SKM-1 treated with dmso at 0.1 percent for 144 hours (cell line): Measurements from ENCODE around the gene MDM2.
"Not testable (repeated sequence)": the region's sequence is repeated elsewhere in the genome, so short reads cannot be mapped to it uniquely, and the experiment has no call there.

Experiments
- DNase-seq: peaks from one replicate; lab custom pipeline; 2025; ENCODE audit not compliant: unreplicated experiment; lab: John Stamatoyannopoulos, UW

The MDM2 gene

DNA sequence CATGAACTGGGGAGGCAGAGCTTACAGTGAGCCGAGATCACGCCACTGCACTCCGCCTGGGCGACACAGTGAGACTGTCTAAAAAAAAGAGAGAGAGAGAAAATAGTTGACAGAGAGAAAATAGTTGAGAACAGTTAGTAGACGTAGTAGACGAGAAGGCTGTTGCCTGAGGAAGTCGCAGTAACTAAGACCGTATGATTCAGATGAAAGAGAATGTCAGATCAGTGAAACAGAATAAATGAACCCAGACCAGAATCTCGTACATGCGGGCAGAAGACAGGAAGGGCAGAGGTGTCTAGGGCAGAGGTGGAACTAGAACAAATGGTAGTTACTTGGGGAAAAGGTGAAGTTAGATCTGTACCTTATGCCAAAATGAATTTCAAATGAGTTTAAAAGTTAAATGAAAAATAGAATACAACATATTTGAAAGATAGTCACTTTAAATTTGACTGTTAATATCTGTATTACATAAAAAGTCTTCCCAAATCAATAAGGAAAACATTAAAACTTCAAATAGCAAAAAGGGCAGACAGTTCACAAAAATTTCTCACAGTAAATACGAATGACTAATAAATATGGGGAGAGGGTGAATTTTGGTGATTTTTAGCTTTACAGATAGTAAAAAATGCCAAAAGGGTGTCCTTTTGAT, 17.7 kb downstream of the MDM2 start:
- no peak for DNase-seq

DNA sequence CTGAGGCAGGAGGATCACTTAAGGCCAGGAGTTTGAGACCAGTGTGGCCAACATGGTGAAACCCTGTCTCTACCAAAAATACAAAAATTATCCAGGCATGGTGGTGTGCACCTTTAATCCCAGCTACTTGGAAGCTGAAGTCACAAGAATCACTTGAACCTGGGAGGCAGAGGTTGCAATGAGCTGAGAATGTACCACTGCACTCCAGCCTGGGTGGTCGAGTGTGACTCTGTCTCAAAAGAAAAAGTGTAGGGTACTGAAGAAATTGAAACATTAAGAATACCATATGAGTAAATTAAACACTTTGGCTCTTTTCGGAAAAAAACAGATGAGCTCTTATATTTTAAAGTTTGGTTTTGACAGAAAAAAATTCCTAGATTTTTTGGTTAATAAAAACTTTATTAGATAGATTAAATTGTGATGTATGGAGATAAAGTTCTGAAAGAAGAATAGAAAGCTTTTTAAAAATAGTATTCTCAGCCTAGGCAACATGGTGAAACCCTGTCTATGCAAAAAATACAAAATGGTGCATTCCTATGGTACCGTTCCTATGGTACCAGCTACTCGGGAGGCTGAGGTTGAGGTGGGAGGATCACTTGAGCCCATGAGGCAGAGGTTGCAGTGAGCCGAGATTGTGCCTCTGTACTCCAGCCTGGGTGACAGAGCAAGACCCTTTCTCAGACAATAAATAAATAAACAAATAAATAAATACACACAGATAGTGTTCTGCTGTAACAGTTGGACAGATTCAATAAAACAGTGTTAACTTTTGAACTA, 20.1 kb downstream of the MDM2 start:
- DNase-seq: no peak

DNA sequence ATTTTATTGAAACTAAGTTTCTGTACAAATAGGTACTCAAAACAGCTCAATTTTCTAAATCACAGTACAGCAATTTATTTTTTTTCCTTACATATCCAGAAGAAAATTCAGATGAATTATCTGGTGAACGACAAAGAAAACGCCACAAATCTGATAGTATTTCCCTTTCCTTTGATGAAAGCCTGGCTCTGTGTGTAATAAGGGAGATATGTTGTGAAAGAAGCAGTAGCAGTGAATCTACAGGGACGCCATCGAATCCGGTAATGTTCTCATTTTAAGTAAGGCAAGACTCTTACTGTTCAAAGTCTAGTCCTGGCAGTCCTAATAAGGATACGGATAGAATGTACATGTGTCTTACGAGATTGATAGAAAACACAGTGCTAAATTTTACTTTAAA, 20.7 kb downstream of the MDM2 start:
- DNase-seq: no peak

DNA sequence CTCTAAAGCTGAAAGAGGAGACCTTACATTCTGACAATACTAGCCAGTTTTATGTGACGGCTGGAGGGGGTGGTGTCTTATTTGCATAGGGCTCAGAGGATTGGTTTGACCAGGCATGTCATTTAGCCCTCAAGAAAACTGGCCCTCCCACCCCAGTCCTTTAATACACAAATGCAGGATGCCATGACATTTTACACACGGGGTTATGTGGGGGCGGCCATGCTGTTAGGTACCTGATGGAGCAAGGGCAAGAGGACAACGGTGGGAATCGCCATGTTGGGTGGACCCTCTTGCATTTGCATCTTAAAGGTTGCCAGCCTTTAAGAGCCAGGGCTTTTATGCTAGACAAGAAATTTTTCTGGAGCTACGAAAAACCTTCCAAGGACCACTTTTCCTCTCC, 23.3 kb downstream of the MDM2 start:
- DNase-seq: no peak

DNA sequence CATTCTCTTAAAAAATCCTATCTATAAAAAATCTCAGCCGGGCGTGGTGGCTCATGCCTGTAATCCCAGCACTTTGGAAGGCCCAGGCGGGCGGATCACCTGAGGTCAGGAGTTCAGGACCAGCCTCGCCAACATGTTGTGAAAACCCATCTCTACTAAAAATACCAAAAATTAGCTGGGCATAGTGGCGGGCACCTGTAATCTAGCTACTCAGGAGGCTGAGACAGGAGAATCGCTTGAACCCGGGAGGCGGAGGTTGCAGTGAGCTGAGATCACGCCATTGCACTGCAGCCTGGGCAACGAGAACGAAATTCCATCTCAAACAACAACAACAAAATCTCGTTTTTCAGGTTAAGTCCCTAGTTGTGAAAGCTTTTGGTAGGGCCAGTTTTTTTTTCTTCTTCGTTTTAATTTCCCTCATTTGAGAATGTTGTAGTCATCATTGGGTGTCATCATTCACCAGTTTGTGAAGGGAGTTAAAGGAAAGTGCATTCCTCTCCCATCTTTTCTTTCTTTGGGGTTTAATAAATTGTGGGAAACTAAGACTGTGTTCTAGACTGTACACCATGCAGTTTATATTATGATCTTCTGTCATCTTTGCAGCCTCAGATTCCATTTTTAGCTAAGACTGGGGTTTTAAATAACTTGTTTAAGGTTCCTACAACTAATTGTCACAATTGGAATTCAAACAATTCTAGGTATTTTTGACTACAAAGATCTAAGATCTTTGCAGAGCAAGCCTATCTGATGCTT, 23.9 kb downstream of the MDM2 start:
- no peak for DNase-seq

DNA sequence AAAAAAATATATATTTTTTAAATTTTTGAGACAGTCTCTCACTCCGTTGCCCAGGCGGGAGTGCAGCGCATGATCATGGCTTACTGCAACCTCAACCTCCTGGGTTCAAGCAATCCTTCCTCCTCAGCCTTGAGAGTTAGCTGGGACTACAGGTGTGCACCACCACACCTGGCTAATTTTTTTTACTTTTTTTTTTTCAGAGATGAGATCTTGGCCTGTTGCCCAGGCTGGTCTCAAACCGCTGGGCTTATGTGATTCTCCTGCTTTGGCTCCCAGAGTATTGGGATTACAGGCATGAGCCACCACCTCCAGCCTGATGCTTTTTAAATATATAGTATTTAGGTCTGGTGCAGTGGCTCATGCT, 24.5 kb downstream of the MDM2 start:
- DNase-seq: no peak

DNA sequence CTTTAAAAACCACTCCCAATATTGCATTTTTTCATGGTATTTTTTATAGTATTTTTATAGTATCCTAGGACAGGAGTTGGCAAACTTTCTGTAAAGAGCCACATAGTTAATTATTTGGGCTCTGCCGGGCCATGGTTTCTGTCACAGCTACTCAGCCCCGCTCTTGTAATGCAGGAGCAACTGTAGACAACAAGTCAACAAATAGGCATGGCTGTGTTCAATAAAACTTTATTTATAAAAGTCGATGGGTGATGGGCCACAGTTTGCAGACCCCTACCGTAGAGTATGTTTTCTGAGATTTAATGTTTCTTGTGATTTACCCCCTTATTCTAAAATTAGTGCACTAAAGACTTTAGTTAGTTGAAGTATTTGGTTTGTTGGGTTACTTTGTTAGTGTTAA, 25.5 kb downstream of the MDM2 start:
- no peak for DNase-seq

DNA sequence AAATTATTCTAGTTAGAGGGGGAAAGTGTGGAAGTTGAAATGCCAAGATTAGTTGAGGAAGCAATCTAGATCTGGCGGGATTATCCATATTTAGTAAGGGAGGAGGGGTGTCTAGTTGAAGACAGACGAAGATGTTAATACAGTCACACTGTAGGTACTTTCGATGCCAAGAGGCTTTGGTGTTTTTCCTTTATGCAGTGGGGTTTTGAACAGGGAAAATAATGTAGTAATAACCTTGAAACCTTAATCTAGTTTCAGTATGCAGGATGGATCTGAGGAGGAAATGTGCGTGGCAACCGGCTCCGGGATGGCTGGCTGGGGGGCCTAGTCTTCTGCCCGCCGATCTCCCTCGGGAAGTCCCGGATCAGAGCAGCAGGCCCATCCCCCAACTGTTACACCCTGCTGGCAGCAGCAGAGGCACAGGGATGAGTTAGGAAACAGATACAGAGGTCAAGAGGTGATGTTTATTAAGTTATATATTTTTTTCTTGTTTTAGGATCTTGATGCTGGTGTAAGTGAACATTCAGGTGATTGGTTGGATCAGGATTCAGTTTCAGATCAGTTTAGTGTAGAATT, 27.4 kb downstream of the MDM2 start:
- no peak for DNase-seq

DNA sequence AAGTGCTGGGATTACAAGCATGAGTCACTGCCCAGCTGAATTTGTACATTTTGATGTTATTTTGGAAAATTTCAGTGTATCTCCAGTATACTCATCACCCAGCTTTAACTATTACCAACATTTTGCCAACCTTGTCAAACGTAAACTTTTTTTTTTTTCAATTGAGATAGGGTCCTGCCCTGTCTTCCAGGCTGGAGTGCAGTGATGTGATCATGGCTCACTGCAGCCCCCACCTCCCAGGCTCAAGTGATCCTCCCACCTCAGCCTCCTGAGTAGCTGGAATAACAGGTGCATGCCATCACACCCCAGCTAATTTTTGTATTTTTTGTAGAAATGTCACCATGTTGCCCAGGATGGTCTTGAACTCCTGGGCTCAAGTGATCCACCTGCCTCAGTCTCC, 29.2 kb downstream of the MDM2 start:
- no peak for DNase-seq

DNA sequence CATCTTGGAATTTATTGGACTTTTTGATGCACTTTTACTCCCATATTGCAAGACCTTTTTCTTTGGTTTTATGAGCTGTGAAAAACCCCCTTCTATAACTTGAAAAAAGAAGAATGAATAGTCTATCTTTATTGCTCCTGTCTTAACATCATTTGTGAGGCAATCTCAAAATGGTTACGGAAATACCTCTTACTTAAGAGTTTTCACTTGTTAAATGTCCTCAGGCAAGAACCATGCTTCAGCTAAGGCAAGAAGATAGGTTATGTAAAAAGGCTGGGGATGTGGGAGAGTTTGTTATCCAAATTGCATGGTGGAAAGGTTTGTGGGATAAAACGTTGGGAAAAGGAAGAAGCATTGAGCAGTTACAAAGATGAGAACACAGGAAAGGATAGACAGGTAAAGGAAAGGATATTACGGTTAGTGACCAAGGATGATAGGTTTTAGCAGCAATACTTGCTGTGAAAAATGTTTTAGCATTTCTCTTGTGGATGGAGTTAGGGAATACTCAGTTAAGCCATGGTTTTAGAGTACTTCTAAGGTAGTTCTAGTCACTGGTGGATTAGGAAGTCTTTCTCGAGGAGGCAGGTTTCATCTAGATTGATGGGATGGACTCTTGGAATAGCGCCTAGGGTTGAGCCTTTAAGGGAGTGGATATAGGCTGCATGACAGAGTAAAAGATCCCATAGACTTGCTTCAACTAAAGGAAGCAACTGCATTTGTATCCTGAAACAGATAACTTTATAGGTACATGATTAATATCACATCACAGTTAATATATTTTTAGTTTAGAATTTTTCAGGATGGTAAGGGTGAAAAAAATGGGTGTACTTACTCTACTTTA, 30.3 kb downstream of the MDM2 start:
- no peak for DNase-seq

DNA sequence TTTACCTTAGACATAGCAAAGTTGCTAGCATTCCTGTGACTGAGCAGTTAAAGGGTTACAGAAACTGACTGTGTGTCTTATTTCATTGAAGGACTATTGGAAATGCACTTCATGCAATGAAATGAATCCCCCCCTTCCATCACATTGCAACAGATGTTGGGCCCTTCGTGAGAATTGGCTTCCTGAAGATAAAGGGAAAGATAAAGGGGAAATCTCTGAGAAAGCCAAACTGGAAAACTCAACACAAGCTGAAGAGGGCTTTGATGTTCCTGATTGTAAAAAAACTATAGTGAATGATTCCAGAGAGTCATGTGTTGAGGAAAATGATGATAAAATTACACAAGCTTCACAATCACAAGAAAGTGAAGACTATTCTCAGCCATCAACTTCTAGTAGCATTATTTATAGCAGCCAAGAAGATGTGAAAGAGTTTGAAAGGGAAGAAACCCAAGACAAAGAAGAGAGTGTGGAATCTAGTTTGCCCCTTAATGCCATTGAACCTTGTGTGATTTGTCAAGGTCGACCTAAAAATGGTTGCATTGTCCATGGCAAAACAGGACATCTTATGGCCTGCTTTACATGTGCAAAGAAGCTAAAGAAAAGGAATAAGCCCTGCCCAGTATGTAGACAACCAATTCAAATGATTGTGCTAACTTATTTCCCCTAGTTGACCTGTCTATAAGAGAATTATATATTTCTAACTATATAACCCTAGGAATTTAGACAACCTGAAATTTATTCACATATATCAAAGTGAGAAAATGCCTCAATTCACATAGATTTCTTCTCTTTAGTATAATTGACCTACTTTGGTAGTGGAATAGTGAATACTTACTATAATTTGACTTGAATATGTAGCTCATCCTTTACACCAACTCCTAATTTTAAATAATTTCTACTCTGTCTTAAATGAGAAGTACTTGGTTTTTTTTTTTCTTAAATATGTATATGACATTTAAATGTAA, 31.5 kb downstream of the MDM2 start:
- no peak for DNase-seq

DNA sequence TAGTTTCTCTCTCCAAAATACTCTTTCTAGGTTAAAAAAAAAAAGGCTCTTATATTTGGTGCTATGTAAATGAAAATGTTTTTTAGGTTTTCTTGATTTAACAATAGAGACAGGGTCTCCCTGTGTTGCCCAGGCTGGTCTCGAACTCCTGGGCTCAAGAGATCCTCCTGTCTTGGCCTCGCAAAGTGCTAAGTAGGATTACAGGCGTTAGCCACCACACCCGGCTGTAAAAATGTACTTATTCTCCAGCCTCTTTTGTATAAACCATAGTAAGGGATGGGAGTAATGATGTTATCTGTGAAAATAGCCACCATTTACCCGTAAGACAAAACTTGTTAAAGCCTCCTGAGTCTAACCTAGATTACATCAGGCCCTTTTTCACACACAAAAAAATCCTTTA, 33.2 kb downstream of the MDM2 start:
- not testable (repeated sequence) for DNase-seq

DNA sequence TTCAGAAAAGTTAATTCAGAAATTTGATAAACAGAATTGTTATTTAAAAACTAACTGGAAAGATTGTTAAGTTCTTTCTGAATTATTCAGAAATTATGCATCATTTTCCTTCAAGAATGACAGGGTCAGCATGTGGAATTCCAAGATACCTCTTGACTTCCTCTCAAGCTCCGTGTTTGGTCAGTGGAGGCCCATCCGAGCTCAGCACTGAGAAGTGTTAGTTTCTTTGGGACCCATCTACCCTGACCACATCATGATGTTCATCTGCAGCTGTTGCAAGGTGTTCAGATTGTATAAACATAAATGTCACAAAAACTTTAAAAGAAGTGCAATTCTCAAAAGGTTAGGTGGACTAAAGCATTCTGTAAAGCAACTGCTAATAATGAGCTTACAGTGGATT, 33.7 kb downstream of the MDM2 start:
- DNase-seq: no peak

DNA sequence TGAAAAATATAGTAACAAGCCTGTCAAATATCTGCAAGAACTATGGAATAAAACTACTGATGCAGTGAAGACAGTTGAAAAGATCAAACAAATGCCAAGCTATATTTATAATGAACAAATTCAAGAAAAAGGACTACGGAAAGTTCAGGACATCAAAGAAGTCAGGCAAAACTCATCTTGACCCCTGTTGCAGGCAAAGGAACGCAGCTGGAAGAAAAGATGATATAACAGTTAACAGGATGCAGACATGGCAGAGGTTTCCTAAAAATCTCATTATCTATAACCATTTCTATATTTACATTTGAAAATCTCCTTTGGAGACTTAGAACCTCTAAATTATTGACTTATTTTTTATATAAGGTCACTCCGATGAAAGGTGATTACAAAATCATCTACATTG, 34.1 kb downstream of the MDM2 start:
- no peak for DNase-seq

DNA sequence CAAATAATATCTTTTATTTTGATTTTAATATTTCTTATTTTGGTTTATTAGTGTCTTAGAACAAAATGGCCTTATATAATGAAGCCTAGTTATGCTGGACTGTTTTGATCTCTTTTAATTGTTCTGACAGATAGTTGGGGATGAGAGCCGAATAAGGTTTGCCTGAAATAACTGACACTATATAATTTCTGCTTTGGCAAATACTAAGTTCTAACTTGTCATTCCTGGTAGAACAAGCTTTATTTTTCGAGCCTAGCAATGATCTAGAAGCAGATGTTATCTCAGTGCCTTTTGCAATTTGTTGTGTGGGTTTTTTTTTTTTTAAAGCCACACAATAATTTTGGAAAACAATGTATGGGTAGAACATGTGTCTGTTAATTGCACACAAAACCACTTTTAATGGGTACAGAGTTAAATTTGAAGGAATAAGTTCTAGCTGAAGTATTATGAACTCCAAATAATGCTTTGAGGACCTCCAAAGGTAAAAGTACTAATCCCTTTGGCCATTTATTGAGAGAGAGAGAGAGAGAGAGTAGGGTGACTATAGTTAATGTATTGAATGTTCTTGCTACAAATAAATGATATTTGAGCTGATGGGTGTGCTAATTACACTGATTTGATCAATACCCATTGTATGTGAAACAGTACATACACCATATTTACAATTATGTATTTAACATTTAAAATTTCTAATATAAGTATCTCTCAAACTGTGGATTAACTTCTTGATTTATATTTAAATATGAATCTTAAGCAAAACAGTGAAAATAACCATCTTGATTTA, 35.0 kb downstream of the MDM2 start:
- DNase-seq: no peak

DNA sequence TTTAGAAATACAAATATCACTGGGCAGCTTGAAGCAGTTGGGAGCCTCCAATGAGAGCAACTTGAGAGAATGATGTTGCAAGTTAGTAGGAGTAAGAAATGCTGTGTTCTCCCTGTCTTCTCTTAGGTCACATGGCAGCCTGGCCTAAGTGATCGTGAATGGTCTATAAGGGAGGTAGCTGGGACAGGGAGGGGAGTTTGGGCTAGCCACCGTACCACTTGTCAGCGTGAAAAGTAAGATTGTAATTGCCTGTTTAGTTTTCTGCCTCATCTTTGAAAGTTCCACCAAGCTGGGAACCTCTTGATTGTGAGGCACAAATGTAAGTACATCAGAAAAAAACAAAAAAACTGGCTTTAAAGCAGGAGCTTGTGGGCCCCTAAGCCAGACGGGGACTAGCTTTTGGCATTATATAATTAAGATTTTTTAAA, 36.4 kb downstream of the MDM2 start:
- DNase-seq: no peak

DNA sequence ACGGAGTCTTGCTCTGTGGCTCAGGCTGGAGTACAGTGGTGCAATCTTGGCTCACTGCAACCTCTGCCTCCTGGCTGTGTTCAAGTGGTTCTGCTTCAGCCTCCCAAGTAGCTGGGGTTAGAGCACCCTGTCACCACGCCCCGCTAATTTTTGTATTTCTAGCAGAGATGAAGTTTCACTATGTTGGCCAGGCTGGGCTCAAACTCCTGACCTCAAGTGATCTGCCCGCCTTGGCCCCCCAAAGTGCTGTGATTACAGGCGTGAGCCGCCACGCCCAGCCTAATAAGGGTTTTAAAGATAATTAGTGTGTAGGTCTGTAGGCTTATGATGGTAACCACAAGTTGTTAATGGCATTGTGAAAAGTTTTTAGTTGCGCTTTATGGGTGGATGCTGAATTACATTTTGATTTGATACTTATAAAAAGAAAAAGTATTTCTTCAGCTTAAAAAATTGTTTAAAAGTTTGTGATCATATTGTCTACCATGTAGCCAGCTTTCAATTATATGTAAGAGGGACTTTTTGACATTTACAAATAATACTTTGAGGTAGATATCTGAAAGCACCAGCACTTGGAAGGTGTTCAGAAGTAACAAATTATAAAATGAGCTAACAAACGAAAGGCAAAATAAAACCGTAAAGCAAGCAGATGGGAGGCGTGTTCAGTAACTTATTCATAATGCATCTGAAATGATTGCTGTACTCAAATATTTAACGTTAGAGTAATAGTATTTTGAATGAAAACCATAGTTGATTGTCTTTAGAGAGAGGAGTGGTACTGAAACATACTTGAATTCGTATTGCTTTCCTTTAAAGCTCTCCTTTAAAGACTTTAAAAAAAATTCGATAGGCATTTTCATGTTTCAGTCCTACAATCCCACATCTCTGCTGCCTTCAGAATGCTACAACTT, 37.1 kb downstream of the MDM2 start:
- DNase-seq: no peak

DNA sequence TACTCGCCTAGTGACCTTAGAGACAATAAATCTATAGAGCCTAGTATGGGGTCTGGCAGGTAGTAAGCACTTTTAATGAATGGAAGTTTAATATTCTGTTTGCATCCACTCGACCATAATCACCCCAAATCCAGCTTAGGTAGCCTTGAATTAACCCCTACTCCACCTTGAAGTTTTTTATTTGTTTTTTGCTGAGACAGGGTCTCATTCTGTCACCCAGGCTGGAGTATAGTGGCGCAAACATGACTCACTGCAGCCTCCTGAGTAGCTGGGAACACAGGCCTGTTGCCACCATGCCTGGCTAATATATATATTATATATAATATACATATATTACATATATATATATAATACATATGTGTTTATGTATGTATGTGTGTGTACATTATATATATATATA, 38.8 kb downstream of the MDM2 start:
- DNase-seq: no peak
